Peyer's patch (tissue), 4 donors: ENCODE measurements around the gene TSSK2. TPM values are rescaled to one million over a fixed set of nuclear protein-coding genes. Genes with fewer than 3 reads are reported as not detected.

Experiments
- DNase-seq, 3 donors: peaks; one replicate each; pipeline ENCODE4 v3.0.0-alpha.2; 2017 to 2019
- H3K27ac ChIP-seq, 4 donors: fragments of 200-600 bp; sonication (generic); one replicate each; pipeline ENCODE4 v1.5.1; 2016 to 2019
- H3K27me3 ChIP-seq, 2 donors: fragments of 200-600 bp; sonication (generic); one replicate each; pipeline ENCODE4 v1.5.1; 2019
- H3K36me3 ChIP-seq, 3 donors: fragments of 200-600 bp; sonication (generic); one replicate each; pipeline ENCODE4 v1.5.1; 2016 to 2019
- H3K4me1 ChIP-seq, 4 donors: fragments of 200-600 bp; sonication (generic); one replicate each; pipeline ENCODE4 v1.5.1; 2016 to 2019
- H3K4me3 ChIP-seq, 4 donors: fragments of 200-600 bp; sonication (generic); 1 replicate in 3 of 4; 2 replicates in 1 of 4; pipeline ENCODE4 v1.5.1; 2016 to 2019; ENCODE audit warnings: mild to moderate bottlenecking in 1 of 4
- H3K9me3 ChIP-seq, 4 donors: fragments of 200-600 bp; sonication (generic); one replicate each; pipeline ENCODE4 v1.5.1; 2016 to 2019; ENCODE audit warnings: mild to moderate bottlenecking in 1 of 4
- POLR2A ChIP-seq, 2 donors: fragments of 450-650 bp; IDR thresholded peaks; one replicate each; pipeline ENCODE4 v1.5.1; 2017; ENCODE audit warnings: antibody characterized with exemption in 2 of 2, mild to moderate bottlenecking in 2 of 2, moderate library complexity in 2 of 2
- total RNA-seq, 4 donors: library from RNA; depleted of rRNA; stranded (reverse); fragments of >200 nt; gene quantifications; one replicate each; pipeline ENCODE4 v1.1.0, GENCODE V29; 2016
- TF ChIP-seq, protein P1 (sequence below), 6 experiments: fragments of 450-650 bp in 4 of 6; fragments of 200-600 bp in 2 of 6; sonication (generic) in 1 of 6; IDR thresholded peaks; one replicate each; pipeline ENCODE4 v1.5.1; 2017 to 2019; ENCODE audit warnings: antibody characterized with exemption in 6 of 6, mild to moderate bottlenecking in 3 of 6, moderate library complexity in 1 of 6

TSSK2 gene
- total RNA-seq, 4 donors from 2014 or later, result 0.85 TPM; not detected in 3

DNA sequence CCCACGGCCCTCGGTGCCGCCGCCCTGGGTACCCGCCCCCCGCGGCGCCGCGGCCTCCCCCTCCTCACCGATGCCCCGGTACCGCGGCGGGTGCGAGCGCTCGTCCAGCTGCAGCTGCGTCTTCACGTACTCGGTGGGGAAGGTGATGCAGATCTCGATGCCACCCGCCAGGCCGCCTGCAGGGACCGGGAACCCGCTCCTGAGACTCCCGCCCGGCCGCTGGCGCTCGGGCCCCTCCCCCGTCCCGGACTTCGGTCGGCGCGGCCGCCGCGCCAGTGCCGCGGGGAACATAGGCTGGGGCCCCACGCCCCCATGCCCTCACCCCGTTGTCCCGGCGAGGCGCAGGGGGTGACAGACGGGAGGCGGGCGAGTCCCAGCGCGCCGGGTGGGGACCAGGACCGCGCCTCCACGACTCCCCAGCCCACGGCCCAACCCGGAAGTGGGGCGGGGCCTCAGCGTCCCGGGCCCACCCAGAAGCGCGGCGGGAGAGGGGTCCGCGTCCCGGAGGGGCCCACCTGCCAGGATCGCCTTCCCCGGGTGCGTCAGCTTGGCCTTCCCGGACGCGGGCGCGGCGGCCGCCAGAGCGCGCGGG lies 47.1 kb downstream of the TSSK2 start:
- Histone ChIP-seq H3K4me1 (peaks cover 0 to 43% (median 28%) of the 10 kb centered on the region in 4 donors), H3K36me3 (peaks cover 0 to 15% (median 0%) of the 10 kb centered on the region in 3 donors), H3K27ac (peak overlapping the region; percentile 90 to 100 (median 94)), H3K27me3 (no peaks in the 10 kb centered on the region), H3K9me3 (no peaks in the 10 kb centered on the region), H3K4me3 (peak overlapping the region; percentile 79 to 100 (median 97))
- peak; percentile 62 to 87 (median 81) for DNase-seq
- TF ChIP-seq POLR2A (IDR thresholded peaks at IDR 0.05), result peak; percentile 54 to 78
- TF ChIP-seq, protein P1, sequence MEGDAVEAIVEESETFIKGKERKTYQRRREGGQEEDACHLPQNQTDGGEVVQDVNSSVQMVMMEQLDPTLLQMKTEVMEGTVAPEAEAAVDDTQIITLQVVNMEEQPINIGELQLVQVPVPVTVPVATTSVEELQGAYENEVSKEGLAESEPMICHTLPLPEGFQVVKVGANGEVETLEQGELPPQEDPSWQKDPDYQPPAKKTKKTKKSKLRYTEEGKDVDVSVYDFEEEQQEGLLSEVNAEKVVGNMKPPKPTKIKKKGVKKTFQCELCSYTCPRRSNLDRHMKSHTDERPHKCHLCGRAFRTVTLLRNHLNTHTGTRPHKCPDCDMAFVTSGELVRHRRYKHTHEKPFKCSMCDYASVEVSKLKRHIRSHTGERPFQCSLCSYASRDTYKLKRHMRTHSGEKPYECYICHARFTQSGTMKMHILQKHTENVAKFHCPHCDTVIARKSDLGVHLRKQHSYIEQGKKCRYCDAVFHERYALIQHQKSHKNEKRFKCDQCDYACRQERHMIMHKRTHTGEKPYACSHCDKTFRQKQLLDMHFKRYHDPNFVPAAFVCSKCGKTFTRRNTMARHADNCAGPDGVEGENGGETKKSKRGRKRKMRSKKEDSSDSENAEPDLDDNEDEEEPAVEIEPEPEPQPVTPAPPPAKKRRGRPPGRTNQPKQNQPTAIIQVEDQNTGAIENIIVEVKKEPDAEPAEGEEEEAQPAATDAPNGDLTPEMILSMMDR (IDR thresholded peaks at IDR 0.05), result peak in 3 of 6 experiments; percentile 6 to 13 (median 8)

DNA sequence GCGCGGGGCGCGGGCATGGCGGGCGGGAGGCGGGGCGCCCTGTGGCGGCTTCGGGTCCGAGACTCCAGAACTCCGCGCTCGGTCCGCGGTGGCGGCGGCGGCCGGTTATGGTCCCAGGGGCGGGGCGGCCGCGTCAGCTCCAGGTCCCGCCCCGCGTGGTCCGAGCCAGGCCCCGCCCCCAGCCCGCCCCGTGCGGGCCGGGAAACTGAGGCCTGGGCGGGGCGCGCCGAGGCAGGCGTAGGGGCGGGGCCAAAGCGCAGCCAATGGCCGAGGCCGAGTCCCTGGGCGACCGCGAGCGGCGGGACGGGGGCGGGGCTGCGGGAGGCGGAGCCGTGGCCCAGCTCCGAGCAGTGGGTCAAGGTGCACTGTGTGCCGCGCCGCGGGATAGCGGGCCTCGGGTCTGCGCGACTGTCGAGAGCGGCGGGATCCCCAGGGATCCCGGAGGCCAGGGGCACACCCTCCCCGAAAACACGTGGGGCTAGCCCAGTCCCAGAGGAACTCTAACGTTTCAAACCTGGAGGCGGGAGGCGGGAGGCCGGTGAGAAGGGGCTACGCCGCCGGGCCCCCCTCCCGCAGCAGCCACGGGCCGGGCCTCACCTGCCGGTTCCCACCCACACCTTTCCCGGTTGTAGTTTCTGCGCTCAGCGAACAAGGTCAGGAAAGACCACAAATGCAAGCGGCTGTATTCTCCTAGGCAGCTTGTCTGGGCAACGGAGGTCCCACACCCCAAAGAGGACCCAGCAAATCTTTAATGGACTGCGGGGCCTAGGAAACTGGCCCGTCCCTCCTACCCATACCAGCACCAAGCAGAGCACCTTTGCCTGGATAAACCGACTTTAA lies 47.8 kb downstream of the TSSK2 start, which contains the start of gene SLC25A1:
TSS of gene SLC25A1 (minus strand) at position 80 of the 840 bp plus-strand sequence. CDS start at position 17, 63 bp downstream.
- Histone ChIP-seq H3K9me3 (no peaks in the 10 kb centered on the region), H3K36me3 (peaks cover 0 to 15% (median 0%) of the 10 kb centered on the region in 3 donors), H3K27me3 (no peaks in the 10 kb centered on the region), H3K4me1 (peaks cover 0 to 36% (median 22%) of the 10 kb centered on the region in 4 donors), H3K4me3 (peak within 1 kb of the TSS; percentile 79 to 100 (median 97)), H3K27ac (peak within 1 kb of the TSS; percentile 90 to 100 (median 94))
- DNase-seq, result peak; percentile 93 to 97 (median 97)
- TF ChIP-seq POLR2A (IDR thresholded peaks at IDR 0.05), result peak; percentile 61 to 84
- TF ChIP-seq, protein P1 (IDR thresholded peaks at IDR 0.05), result peak in 1 of 6 experiments; percentile 5

DNA sequence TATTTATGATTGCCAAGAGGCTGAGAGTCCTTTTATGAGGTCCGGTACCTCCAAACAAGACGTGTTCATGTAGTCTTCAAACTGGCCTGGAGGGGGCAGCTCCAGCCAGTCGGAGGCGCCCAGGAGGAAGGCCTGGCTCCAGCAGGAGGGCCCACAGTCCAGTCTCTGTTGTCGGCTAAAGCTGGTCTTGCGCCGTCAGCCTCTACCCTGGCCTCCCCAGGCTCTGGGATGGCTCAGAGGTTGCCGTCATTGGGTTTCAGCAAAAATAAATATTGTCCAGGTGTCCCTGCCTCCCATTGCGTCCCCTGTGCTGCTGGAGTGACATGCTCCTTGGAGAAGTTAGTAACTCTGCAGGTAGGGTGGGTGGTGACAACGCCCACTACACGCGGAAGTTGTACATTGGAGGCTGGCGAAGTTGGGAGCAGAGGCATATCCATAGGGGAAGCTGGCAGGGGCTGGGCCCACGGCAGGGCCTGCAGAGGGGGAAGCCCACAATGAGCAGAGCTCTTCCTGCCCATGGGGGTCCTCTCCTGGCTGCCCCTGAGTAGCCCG lies 48.5 kb downstream of the TSSK2 start:
- Histone ChIP-seq H3K27me3 (no peaks in the 10 kb centered on the region), H3K27ac (peak overlapping the region; percentile 90 to 100 (median 94)), H3K9me3 (no peaks in the 10 kb centered on the region), H3K4me1 (peaks cover 0 to 29% (median 15%) of the 10 kb centered on the region in 4 donors), H3K36me3 (peaks cover 0 to 15% (median 0%) of the 10 kb centered on the region in 3 donors), H3K4me3 (peak overlapping the region; percentile 79 to 100 (median 97))
- peak; percentile 64 to 89 (median 82) for DNase-seq
- TF ChIP-seq, protein P1 (IDR thresholded peaks at IDR 0.05), result peak; percentile 44 to 85 (median 74)
- TF ChIP-seq POLR2A (IDR thresholded peaks at IDR 0.05), result no peak

DNA sequence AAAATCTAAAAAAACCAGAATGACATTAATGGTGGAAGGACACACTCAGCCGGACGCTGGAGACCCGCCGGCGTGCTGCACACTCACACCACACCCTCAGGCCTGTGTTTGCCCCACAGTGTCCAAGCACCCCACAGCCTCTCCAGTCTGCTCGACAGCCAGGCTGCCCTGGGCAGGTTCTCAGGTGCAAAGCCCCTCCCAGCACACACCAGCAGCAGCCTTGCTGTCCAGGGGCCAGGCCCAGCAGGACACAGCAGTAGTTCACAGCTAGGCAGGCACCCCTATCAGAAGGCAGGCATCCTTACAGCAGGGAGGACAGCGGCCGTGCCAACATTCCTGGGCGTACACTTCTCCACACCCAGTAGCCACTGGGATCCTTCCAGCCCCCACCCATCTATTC lies 49.1 kb downstream of the TSSK2 start:
- no peak for DNase-seq
- H3K27me3 ChIP-seq, result no peaks in the 10 kb centered on the region
- no peak overlapping the region for H3K27ac ChIP-seq
- no peak for TF ChIP-seq POLR2A (IDR thresholded peaks at IDR 0.05)
- TF ChIP-seq, protein P1 (IDR thresholded peaks at IDR 0.05), result no peak
- peaks cover 0 to 23% (median 11%) of the 10 kb centered on the region in 4 donors for H3K4me1 ChIP-seq
- H3K36me3 ChIP-seq, result peaks cover 0 to 15% (median 0%) of the 10 kb centered on the region in 3 donors
- H3K9me3 ChIP-seq, result no peaks in the 10 kb centered on the region
- no peak overlapping the region for H3K4me3 ChIP-seq

DNA sequence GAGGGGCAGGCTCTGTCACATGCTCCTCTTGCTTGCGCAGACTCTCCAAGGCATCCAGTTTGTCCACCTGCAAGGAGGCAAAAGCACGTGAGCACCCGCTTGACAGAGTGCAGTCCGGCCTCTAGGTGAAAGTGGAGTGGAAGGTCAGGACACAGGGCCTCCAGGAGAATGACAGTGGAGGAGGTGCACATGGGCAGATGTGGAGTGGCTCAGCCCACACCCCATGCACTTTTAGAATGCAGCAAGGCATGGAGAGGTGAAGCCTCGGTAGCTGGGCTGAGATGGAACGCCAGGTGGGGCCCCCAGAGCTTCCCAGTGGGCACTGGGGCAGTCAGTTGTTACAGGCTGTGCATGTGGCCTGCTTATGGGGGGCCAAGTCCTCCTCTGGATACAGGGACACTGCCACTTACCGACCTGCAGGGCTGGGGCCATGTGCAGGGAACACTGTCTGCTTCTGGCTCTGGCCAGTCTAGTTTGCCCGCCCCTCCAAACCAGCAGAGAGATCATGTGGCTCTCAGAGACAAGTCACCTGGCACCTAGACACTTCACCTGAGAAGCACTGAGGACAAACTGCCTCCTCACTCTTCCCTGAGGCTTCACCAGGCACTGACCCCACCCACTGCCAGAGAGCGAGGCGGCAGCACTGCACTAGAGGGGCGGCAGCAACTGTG lies 49.8 kb downstream of the TSSK2 start:
- no peaks in the 10 kb centered on the region for H3K27me3 ChIP-seq
- H3K27ac ChIP-seq, result no peak overlapping the region
- no peak for TF ChIP-seq POLR2A (IDR thresholded peaks at IDR 0.05)
- TF ChIP-seq, protein P1 (IDR thresholded peaks at IDR 0.05), result no peak
- H3K4me1 ChIP-seq, result peaks cover 0 to 23% (median 10%) of the 10 kb centered on the region in 4 donors
- DNase-seq, result no peak
- H3K36me3 ChIP-seq, result peaks cover 0 to 10% (median 0%) of the 10 kb centered on the region in 3 donors
- no peaks in the 10 kb centered on the region for H3K9me3 ChIP-seq
- H3K4me3 ChIP-seq, result no peak overlapping the region
